ENCODE results near the gene RHOF. TPM values are rescaled to one million over a fixed set of nuclear protein-coding genes. Genes with fewer than 3 reads are reported as not detected.

The RHOF gene
- total and polyA plus RNA-seq, 2 of the 8 experiments (the other 6 are each of a cell fraction or from before 2014, with no cell fraction given) = 23.8 to 31.9 TPM

- Histone ChIP-seq H4K91ac (replicated peaks; ENCODE audit: insufficient read length, low read length) (no peak overlapping the region), H3K9me3 (ENCODE audit: insufficient read depth in 2 of 2, low read depth in 1 of 2, low read length in 1 of 2) (no peaks in the 10 kb centered on the region), H3K4me2 (ENCODE audit: insufficient read depth in 1 of 2, low read depth in 2 of 2, low read length in 2 of 2) (no peak overlapping the region), H3K4ac (replicated peaks; ENCODE audit: insufficient read length, low read depth, low read length) (no peak overlapping the region), H3K9ac (replicated peaks in 1 of 4; ENCODE audit: extremely low read depth in 1 of 4, low read depth in 3 of 4, low read length in 3 of 4) (no peak overlapping the region), H3K56ac (replicated peaks; ENCODE audit: insufficient read length, low read depth, low read length) (no peak overlapping the region), H3K4me3 (ENCODE audit: extremely low read depth in 1 of 4, insufficient read depth in 2 of 4, low read depth in 3 of 4, low read length in 4 of 4) (no peak overlapping the region), H2BK5ac (ENCODE audit: low read depth, low read length) (no peak overlapping the region), H2BK15ac (ENCODE audit: low read length) (no peak overlapping the region), H3K18ac (ENCODE audit: extremely low read depth, low read length) (no peak overlapping the region), H2AK5ac (ENCODE audit: low read depth, low read length) (no peak overlapping the region), H3K4me1 (replicated peaks in 1 of 4; ENCODE audit: control insufficient read depth in 3 of 4, insufficient read depth in 4 of 4, low read length in 3 of 4) (no peaks in the 10 kb centered on the region; a peak in 2 of 7 replicates), H3K36me3 (ENCODE audit: control insufficient read depth in 2 of 4, insufficient read depth in 4 of 4, low read length in 3 of 4) (peaks cover 0 to 11% (median 3%) of the 10 kb centered on the region in 4 experiments; a peak in 5 of 8 replicates), H3K23me2 (ENCODE audit: low read depth, low read length) (no peaks in the 10 kb centered on the region), H3K79me1 (ENCODE audit: low read depth, low read length) (no peaks in the 10 kb centered on the region; the same call in 1 of the 2 replicates), H2BK12ac (ENCODE audit: low read depth, low read length) (no peak overlapping the region), H3K14ac (ENCODE audit: insufficient read length) (no peak overlapping the region), H3K23ac (ENCODE audit: insufficient read length) (no peak overlapping the region), H4K8ac (ENCODE audit: extremely low read depth, insufficient read depth, low read length) (no peak overlapping the region), H2BK20ac (ENCODE audit: low read length) (no peak overlapping the region), H3K27me3 (replicated peaks in 1 of 4; ENCODE audit: control insufficient read depth in 3 of 4, extremely low read depth in 1 of 4, insufficient read depth in 3 of 4, low read length in 3 of 4) (no peaks in the 10 kb centered on the region), H2AFZ (ENCODE audit: low read length) (no peak overlapping the region), H4K5ac (ENCODE audit: insufficient read length, low read depth, low read length) (no peak overlapping the region), H3K79me2 (ENCODE audit: control insufficient read depth in 1 of 2, insufficient read depth in 2 of 2, low read length in 2 of 2) (no peaks in the 10 kb centered on the region), H2BK120ac (replicated peaks; ENCODE audit: low read depth, low read length) (no peak overlapping the region), H4K20me1 (replicated peaks in 1 of 2; ENCODE audit: control insufficient read depth in 1 of 2, insufficient read depth in 2 of 2, low read length in 2 of 2) (peaks cover 0 to 5% of the 10 kb centered on the region in 2 experiments), H3K27ac (ENCODE audit: low read depth, low read length) (no peak overlapping the region)
- TF ChIP-seq ASH2L (IDR thresholded peaks at IDR 0.05; ENCODE audit: low read length) (no peak), EGR1 (IDR thresholded peaks at IDR 0.05; ENCODE audit: borderline replicate concordance, low read depth, low read length) (no peak), CHD1 (IDR thresholded peaks at IDR 0.05; ENCODE audit: low read depth, low read length) (no peak)
- ChIA-PET POLR2A (ENCODE audit: partially characterized antibody) (interaction anchor here (1.8 kb wide), 1 partner anchor 30 kb away, joined by 5 read pairs; the partner anchor contains the start of gene RHOF), CTCF (ENCODE audit: partially characterized antibody) (interaction anchor here (0.8 to 5.6 kb wide), 9 partner anchors 9 to 264 kb away, joined by 3 to 24 read pairs (median 5); partner anchors contain the start of genes RHOF and TMEM120B)
- WGBS, 2 experiments (ENCODE audit: extremely low coverage in 1 of 2, insufficient coverage in 1 of 2, insufficient read length in 1 of 2, insufficient replicate concordance in 2 of 2, low coverage in 1 of 2, low lambda C conversion rate in 2 of 2, missing lambda C conversion rate in 1 of 2) = 88% methylated on average over 1 of the region's 3 CpGs; no CpG with 5 or more reads in 1 of the 2 experiments
- DNase-seq (ENCODE audit: low read depth in 1 of 2, low spot score in 2 of 2) (no peak), FAIRE-seq (no peak)
Measured at GRCh38 chr12:121764808-121765207, 28.7 kb downstream of the RHOF start.
